ENCODE results near the gene GP1BA. TPM values are rescaled to one million over a fixed set of nuclear protein-coding genes. Genes with fewer than 3 reads are reported as not detected.

The GP1BA gene
- total RNA-seq, 2 donors from 2014 or later = 0.11 TPM; not detected in 1

GRCh38 chr17:4967539-4968485, 35.7 kb downstream of the GP1BA start, which contains the start of gene SPAG7:
Gene SPAG7 (minus strand): TSS chr17:4967817. CDS start chr17:4967804, 13 bp downstream.
- Mint-ChIP-seq H3K4me3 (no peak within 1 kb of the TSS), H3K27ac (no peak within 1 kb of the TSS), H3K36me3 (ENCODE audit: low read depth) (peaks cover 6% of the 10 kb centered on the region), H3K9me3 (peaks cover 4% of the 10 kb centered on the region), H3K4me1 (peaks cover 33% of the 10 kb centered on the region), H3K27me3 (no peaks in the 10 kb centered on the region)
- ATAC-seq (replicated peaks) = peak; percentile 52

GRCh38 chr17:4968486-4969046, 36.5 kb downstream of the GP1BA start:
- Mint-ChIP-seq H3K4me3 (no peak overlapping the region), H3K27ac (no peak overlapping the region), H3K36me3 (ENCODE audit: low read depth) (peaks cover 6% of the 10 kb centered on the region), H3K27me3 (no peaks in the 10 kb centered on the region), H3K4me1 (peaks cover 33% of the 10 kb centered on the region), H3K9me3 (peaks cover 4% of the 10 kb centered on the region)
- ATAC-seq (replicated peaks) = no peak

DNA sequence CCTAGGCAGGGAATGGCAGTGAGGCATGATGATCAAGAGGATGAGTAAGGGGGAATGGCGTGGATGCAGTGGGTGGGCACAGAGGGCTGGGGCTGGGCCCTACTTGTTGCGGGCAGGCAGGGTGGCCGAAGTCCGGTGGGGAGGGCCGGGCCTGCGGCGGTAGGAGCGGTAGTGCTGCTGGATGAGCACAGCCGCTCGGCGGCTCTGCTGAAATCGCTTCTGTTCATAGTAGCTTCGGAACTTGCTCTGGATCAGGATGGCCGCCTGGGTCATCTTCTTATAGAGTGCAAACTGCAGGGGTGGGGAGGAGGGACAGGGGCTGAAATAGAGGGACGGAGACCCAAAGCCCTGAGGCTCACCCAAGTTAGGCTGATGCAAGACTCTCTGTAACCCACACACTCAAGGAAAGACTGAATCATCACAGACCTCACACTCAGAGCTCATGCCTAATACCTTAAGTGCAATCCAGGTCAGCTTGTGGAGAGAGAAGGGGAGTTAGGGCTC, 37.0 kb downstream of the GP1BA start:
- ATAC-seq (replicated peaks) = peak; percentile 56
- Mint-ChIP-seq H3K36me3 (ENCODE audit: low read depth) (peaks cover 2% of the 10 kb centered on the region), H3K27me3 (no peaks in the 10 kb centered on the region), H3K4me1 (peaks cover 33% of the 10 kb centered on the region), H3K27ac (no peak overlapping the region), H3K9me3 (peaks cover 4% of the 10 kb centered on the region), H3K4me3 (no peak overlapping the region)

GRCh38 chr17:4969551-4970173, 37.6 kb downstream of the GP1BA start:
- Mint-ChIP-seq H3K27ac (no peak overlapping the region), H3K36me3 (ENCODE audit: low read depth) (no peaks in the 10 kb centered on the region), H3K4me1 (peaks cover 33% of the 10 kb centered on the region), H3K27me3 (no peaks in the 10 kb centered on the region), H3K9me3 (peaks cover 4% of the 10 kb centered on the region), H3K4me3 (no peak overlapping the region)
- peak; percentile 42 for ATAC-seq (replicated peaks)

GRCh38 chr17:4970273-4970672, 38.2 kb downstream of the GP1BA start:
- peaks cover 4% of the 10 kb centered on the region for H3K9me3 Mint-ChIP-seq
- no peak overlapping the region for H3K27ac Mint-ChIP-seq
- peaks cover 34% of the 10 kb centered on the region for H3K4me1 Mint-ChIP-seq

DNA sequence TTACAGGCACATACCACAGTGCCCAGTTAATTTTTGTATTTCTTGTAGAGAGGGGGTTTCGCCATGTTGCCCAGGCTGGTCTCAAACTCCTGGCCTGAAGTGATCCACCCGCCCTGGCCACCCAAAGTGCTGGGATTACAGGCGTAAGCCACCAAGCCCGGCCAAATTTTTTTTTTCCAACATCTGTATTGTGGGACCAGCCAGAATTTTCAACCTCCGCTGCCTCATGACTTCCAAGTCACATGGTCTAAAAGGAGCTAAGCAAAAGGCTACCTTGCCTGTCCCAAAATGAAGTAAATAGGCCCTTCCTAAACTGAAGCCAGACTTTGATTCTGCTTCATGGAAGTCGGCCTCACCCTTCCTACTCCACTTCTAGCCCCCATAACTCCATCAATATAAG, 39.7 kb downstream of the GP1BA start:
- Mint-ChIP-seq H3K27ac (no peak overlapping the region), H3K4me1 (peaks cover 28% of the 10 kb centered on the region), H3K9me3 (no peaks in the 10 kb centered on the region), H3K4me3 (no peak overlapping the region), H3K27me3 (no peaks in the 10 kb centered on the region), H3K36me3 (ENCODE audit: low read depth) (peaks cover 4% of the 10 kb centered on the region)
- no peak for ATAC-seq (replicated peaks)

More at GRCh38 chr17:4970273-4970672, 38.2 kb downstream of the GP1BA start:
- H3K4me3 Mint-ChIP-seq = no peak overlapping the region
- no peak for ATAC-seq (replicated peaks)
- no peaks in the 10 kb centered on the region for H3K27me3 Mint-ChIP-seq
- H3K36me3 Mint-ChIP-seq (ENCODE audit: low read depth) = no peaks in the 10 kb centered on the region

DNA sequence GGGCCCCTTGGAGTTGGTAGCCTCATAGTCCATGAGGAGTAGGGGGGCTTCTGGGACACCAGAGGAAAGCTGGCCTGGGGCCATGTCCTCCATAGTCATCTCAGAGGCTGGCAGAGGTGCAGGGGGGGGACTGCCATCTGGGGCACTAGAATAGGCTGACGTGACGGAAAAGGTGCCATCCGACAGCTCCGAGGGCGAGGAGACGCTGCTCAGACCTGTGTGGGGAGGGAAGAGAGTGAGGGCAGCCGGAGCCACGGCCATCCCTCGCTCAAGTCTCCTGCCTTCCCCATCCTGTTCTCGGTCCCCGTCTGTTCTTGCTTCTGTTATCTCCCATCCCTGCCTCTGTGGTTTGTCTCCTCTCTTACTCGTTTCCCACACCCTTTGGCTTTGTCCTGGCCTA, 40.2 kb downstream of the GP1BA start:
- H3K9me3 Mint-ChIP-seq = no peaks in the 10 kb centered on the region
- H3K36me3 Mint-ChIP-seq (ENCODE audit: low read depth) = peaks cover 9% of the 10 kb centered on the region
- H3K27me3 Mint-ChIP-seq = no peaks in the 10 kb centered on the region
- H3K4me1 Mint-ChIP-seq = peaks cover 28% of the 10 kb centered on the region
- no peak for ATAC-seq (replicated peaks)
- no peak overlapping the region for H3K27ac Mint-ChIP-seq
- H3K4me3 Mint-ChIP-seq = no peak overlapping the region

DNA sequence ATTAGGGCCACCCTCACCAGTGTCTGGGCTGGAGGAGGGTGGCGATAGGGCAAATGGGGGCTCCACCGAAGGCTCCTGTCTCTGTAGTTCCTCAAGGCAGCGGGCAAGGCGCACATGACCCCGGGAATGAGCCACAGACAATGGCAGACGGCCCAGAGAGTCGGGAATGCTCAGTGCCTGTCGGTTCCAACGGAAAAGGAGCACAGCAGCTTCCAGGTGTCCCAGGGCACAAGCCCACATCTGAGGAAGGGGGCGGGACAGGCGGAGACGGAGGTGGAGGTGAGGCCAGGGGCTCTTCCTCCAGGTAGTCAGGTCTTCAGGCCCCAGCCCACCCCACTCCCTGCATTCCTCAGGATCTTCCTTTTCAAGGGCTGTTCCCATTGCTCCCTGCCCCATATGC, 40.7 kb downstream of the GP1BA start:
- no peaks in the 10 kb centered on the region for H3K9me3 Mint-ChIP-seq
- no peaks in the 10 kb centered on the region for H3K27me3 Mint-ChIP-seq
- no peak overlapping the region for H3K27ac Mint-ChIP-seq
- ATAC-seq (replicated peaks) = no peak
- H3K36me3 Mint-ChIP-seq (ENCODE audit: low read depth) = peaks cover 14% of the 10 kb centered on the region
- peaks cover 28% of the 10 kb centered on the region for H3K4me1 Mint-ChIP-seq
- H3K4me3 Mint-ChIP-seq = no peak overlapping the region

GRCh38 chr17:4973256-4974114, 41.4 kb downstream of the GP1BA start:
- no peak for ATAC-seq (replicated peaks)
- no peaks in the 10 kb centered on the region for H3K27me3 Mint-ChIP-seq
- H3K27ac Mint-ChIP-seq = peak overlapping the region; percentile 21
- no peak overlapping the region for H3K4me3 Mint-ChIP-seq
- peaks cover 21% of the 10 kb centered on the region for H3K36me3 Mint-ChIP-seq (ENCODE audit: low read depth)
- no peaks in the 10 kb centered on the region for H3K9me3 Mint-ChIP-seq
- peaks cover 28% of the 10 kb centered on the region for H3K4me1 Mint-ChIP-seq

DNA sequence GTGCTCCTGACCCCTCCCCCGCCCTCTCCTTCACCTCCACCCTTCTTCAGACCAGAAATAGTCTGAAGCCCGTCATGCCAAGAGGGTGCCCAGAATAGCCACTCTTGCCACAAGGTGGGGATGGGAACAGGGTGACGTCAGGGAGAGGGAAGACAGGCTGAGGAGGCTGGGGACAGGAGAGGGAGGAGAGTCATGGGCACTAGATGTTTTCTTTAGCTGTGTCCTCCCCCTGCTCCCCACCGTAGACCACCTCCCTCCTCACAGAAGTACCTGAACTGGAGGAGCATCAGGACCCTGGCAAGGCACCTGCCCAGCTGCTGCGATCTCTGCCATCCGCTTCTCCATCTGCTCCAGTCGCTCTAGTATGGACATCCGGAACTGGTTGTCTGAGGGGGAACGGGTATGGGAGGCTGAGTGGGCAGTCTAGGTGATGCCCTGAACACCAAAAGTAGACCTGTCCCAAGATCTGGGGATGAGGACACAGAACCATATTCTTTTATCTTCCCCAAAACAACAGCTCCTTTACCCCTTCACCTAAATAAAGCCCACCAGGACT, 42.1 kb downstream of the GP1BA start:
- ATAC-seq (replicated peaks) = no peak
- peaks cover 28% of the 10 kb centered on the region for H3K36me3 Mint-ChIP-seq (ENCODE audit: low read depth)
- H3K27ac Mint-ChIP-seq = peak overlapping the region; percentile 17
- no peak overlapping the region for H3K4me3 Mint-ChIP-seq
- H3K9me3 Mint-ChIP-seq = no peaks in the 10 kb centered on the region
- H3K27me3 Mint-ChIP-seq = no peaks in the 10 kb centered on the region
- H3K4me1 Mint-ChIP-seq = peaks cover 26% of the 10 kb centered on the region

DNA sequence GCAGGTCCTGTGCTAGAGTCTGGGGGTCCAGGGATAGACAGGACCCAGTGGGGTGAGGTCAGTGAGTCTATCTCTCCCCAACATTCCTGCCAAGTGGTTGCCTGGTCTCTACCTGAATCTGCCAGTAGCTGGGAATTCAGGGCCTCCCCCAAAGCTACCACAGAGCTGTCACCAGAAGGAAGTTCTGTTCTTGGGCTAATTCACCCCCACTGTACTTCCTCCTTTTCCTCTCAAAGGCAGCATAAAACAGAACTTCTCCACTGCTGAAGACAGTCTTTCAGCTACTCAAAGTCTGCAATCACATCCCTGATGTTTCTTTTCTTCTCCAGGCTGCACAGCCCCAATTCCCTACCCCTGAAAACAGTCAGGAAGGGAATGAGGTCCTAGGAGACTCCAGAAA, 46.6 kb downstream of the GP1BA start:
- Mint-ChIP-seq H3K4me1 (peaks cover 29% of the 10 kb centered on the region), H3K9me3 (no peaks in the 10 kb centered on the region)
- no peak for ATAC-seq (replicated peaks)

GRCh38 chr17:4980644-4981216, 48.7 kb downstream of the GP1BA start:
- Mint-ChIP-seq H3K36me3 (ENCODE audit: low read depth) (peaks cover 77% of the 10 kb centered on the region), H3K4me3 (peak overlapping the region; percentile 31), H3K27me3 (no peaks in the 10 kb centered on the region)

More for the DNA sequence above, 46.6 kb downstream of the GP1BA start:
- Mint-ChIP-seq H3K27ac (no peak overlapping the region), H3K36me3 (ENCODE audit: low read depth) (peaks cover 70% of the 10 kb centered on the region), H3K4me3 (no peak overlapping the region), H3K27me3 (no peaks in the 10 kb centered on the region)

DNA sequence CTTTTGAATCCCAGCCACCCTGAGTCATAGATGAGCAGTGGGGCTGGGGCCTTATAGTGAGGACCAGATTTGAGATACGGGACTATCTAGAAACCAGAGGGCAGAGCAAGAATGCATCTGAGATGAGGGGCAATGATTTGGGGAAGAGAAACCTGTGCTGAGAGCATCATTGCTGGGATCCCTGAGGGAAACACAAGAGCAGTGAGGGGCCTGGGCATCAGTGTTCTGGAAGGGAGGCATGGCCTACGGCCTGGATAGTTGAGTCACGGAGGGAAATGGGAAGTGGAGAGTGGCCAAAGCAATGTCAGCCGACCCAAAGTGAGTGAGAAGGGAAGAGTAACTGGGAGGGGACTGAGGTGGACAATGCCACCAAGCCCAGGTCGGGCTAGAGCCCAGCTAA, 50.2 kb downstream of the GP1BA start:
- ATAC-seq (replicated peaks) = no peak
- H3K4me1 Mint-ChIP-seq = peaks cover 36% of the 10 kb centered on the region
- peak overlapping the region; percentile 23 for H3K27ac Mint-ChIP-seq
- H3K9me3 Mint-ChIP-seq = no peaks in the 10 kb centered on the region
- H3K27me3 Mint-ChIP-seq = no peaks in the 10 kb centered on the region
- H3K4me3 Mint-ChIP-seq = no peak overlapping the region
- peaks cover 77% of the 10 kb centered on the region for H3K36me3 Mint-ChIP-seq (ENCODE audit: low read depth)

More at GRCh38 chr17:4980644-4981216, 48.7 kb downstream of the GP1BA start:
- ATAC-seq (replicated peaks) = peak; percentile 91
- peaks cover 28% of the 10 kb centered on the region for H3K4me1 Mint-ChIP-seq
- no peaks in the 10 kb centered on the region for H3K9me3 Mint-ChIP-seq
- peak overlapping the region; percentile 86 for H3K27ac Mint-ChIP-seq
